NCI-H2081 (cell line): ENCODE results near the gene CELF2.

Experiments
- DNase-seq, 2 experiments: peaks; one replicate each; lab custom pipeline; 2025; lab: John Stamatoyannopoulos, UW

CELF2 gene

GRCh38 chr10:11227103-11227502, 209.4 kb downstream of the CELF2 start:
- DNase-seq = no peak

DNA sequence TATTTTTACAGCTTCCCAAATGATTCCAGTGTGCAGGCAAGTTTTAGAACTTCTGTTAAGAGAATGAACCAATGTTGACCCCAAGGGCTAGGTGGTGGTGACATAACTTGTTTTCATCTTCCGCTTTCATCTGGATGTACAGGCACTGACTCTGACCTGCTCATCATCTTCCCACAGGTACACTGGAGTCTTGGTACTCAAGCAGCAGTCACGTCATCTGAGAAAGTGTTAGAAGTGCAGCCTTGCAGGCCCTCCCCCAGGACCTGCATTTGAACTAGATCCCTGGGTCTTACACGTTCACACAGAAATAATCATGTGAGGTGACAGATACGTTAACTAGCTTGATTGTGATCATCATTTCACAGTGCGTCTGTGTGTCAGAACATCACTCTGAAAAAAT, 212.2 kb downstream of the CELF2 start:
- no peak for DNase-seq

DNA sequence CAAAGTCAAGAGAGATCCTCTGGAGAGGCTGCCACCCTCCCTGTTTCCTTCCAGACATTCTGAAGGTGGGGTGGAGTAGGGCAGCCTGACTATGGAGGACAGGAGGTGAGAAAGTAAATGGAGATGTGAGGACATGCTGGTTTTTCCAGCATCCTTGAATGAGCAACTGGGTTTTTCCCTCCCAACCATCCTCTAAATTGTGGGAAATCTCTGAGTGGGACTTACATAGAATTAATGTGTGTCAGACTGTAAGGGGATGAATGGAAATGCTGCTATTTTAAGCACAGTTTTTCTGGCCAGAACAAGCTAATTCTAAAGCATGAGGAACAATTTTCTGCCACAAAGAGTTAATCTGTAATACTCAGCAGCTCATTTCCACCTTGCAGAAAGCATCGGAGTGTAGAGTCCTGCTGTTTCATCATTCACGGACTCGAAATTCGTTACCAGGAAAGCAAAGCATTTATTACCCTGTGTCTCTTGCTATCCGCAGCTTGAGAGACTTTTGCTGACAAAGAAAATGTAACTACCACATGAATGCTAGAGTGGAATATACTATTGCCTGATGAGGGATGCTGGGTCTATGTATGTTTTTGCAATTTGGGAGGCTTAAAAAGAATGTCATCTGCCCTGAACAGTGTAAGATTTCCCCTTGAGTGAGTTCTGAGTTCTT, 213.0 kb downstream of the CELF2 start:
- no peak for DNase-seq

DNA sequence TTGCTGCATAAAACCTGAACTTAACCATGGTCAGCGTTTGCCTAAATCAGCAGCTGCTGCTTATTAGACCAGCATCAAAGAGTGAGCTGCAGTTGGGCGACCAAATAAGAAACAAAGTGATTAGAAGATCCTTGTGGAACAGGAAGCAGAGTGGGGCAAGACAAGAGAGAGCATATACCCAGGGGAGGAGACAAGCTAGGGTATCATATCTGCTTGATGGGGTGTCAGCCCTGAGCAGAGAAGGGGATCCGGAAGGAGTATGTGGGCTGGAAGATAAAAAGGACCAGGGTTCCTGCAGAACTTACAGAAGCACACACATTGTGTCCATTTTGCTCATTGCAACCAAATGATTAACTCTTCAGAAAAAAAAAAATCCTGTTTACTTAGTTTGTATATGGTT, 213.6 kb downstream of the CELF2 start:
- no peak for DNase-seq

DNA sequence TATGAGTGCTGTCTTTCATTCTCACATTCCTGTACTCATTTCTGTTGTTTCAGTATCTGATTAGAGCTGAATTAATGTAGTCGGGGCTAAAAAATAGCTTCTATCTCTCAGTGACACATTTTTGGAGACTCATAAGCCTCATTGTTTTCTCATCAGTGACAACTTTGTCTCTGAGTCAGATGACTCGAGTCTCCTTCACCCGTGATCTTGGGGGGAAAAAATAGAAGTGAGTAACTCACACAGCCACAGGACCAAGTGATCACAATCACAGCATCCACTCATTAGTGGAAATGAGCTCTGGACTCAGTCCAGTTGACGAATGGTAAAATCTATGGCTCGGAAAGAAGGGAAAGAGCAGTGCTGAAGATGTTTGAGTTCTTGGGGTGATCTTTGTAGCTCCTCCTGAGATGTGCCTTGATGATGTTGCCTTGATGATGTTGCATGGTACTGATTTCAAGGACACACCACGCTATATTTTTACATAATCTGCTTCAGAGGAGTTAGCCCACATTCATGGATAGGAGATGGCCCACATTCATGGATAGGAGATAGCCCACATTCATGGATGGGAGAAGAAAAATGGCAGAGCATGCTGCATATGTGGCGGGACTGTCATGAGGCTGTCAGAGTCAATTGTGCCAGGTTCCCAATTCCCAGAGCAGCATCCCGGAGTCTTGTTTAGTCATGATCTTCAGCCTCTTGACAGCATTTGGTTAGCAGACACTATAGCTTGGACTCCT, 214.7 kb downstream of the CELF2 start:
- DNase-seq = no peak

DNA sequence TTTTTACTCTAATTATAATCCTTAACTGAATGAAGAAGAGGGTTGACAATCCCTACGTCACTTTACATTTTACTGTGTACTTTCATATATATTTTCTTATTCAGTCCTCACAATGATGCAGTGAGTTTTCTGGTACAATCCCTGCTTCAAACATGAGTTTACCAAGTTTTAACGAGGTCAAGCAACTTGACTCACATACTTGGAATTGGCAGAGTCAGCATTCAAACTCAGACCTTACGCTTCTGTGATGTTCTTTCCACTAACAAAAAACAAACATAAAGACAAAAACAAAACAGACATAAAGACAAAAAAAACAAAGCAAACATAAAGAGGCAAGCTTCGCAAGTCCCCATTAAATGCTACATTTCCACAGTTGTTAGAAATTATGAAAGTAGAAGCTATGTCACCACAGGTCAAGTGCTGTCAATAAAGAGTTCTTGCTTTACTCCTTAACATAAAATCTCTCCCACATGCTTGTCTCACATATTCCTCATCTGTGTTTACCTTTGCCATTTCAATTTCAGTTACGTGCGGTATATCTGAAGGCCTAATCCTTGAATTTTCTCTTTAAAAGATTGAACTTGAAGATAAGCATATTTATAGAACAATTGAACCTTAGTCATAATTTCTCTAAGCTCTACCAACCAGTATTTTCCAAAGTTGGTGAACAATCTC, 217.3 kb downstream of the CELF2 start:
- DNase-seq = no peak

DNA sequence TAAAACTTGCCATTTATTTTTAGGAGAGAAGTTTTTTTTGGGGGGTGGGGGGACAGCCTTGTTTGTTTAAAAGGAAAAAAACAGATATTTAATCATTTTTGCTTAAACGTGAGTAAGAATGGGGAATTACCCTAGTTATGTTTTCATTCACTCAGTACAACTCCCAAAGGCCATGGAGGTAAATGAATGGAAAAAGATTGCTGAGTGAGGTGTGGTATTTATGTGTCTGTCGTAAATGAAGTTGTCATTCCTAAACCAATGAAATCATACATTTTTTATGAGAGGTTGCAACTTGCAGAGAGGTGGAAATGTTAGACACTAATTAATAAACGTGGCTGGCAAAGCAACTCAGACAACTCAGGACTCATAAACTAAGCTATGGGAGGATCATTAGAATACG, 218.1 kb downstream of the CELF2 start:
- DNase-seq = no peak

DNA sequence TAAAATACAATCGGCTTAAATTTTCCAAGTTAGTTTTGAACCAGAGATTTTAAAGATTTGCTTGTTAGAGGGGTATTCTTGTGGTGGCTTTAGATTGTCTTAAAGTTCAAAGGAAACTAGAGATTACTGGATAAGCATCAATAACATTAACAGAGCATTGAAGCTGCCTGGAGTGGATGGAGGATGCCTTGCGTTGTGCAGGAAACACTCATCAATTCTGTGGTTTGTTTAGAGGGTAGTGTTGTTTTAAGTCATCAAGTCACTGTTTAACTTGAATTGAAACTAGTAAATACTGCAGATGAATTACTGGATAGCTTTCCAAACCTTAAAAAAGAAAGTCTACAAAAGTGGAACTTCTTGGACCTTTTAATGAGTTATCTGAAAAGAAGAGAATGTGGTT, 218.6 kb downstream of the CELF2 start:
- DNase-seq = no peak

DNA sequence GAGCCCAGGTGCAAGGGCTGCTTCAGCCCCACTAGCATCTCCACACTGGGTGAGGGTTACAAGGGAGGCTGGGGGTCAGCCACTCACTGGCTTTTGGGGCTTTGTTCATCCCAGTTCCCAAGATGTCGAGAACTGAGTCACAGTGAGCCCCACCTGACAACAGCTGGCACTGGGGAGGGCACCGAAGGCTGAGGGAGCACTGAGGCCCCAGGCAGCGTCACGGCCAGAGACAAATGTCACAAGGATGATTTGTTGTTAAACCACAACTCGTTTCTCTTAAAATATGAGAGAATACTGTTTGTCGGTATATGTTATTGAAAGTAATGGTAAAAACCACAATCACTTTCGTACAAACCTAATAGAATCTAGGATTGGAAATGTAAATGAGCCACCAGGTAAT, 219.9 kb downstream of the CELF2 start:
- no peak for DNase-seq

DNA sequence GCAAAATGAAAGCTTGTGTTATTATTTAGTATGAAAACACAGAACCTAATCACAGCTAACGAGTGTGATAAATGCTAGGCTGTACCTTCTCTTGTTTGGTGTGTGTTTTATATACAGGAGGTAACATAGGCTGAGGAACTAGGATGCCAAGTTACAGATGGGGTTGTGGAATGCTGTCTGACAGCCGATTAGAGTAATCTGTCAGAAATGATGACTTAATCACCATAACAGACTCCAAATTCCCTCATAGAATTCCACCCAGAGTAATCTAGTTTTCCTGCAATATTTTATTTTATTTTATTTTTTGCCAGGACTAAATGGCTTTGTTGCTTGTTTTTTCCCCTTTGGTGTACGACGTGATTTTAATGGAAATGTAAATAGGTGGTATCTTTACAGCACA, 221.2 kb downstream of the CELF2 start:
- no peak for DNase-seq

- DNase-seq = no peak
Observed at GRCh38 chr10:11240641-11241040, 223.0 kb downstream of the CELF2 start.

- DNase-seq = peak in 1 of 2 experiments; percentile 57
Observed at GRCh38 chr10:11242443-11243387, 225.0 kb downstream of the CELF2 start.

DNA sequence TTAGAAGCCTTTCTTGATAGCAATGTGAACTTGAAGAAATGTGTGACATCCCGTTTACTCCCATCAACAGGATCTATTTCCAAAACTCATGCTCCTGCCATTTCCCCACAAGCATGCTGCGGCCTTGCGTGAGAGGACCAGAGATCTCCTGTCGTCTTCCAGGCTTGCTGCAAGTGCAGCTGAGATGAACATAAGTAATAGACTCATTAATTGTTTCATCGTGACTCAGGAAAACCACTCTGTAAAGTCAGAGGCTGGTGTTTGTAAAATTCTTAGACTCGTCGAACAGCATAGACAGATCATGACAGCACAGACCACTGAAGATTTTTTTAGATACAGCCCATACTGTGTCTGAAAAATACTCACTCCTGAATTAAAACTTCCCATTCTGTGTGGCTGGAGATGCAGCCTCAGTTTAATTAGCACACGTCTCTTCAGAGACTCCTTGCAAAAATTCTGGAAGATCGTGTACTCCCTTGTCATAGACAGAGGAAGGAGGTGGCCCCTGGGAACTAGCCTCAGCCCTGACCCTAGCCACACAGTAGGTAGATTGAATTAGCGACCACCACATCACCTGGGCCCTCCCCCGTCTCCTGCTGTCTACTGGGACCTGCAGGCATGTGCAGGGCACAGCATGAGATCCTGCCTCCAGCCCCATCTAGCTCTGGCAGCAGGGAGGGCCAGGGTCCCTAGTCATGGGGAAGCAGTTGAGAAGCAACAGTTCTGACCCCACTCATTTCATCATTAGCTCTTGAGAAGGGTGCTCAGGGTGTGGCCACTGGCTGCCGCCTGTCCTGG, 226.0 kb downstream of the CELF2 start:
- DNase-seq = no peak

- no peak for DNase-seq
Observed at GRCh38 chr10:11245095-11245479, 227.4 kb downstream of the CELF2 start.

- DNase-seq = no peak
Observed at GRCh38 chr10:11245510-11245909, 227.8 kb downstream of the CELF2 start.

- DNase-seq = no peak
Observed at GRCh38 chr10:11245981-11246590, 228.4 kb downstream of the CELF2 start.

GRCh38 chr10:11246752-11247467, 229.2 kb downstream of the CELF2 start:
- no peak for DNase-seq

- DNase-seq = no peak
Observed at GRCh38 chr10:11249152-11249807, 231.6 kb downstream of the CELF2 start.

DNA sequence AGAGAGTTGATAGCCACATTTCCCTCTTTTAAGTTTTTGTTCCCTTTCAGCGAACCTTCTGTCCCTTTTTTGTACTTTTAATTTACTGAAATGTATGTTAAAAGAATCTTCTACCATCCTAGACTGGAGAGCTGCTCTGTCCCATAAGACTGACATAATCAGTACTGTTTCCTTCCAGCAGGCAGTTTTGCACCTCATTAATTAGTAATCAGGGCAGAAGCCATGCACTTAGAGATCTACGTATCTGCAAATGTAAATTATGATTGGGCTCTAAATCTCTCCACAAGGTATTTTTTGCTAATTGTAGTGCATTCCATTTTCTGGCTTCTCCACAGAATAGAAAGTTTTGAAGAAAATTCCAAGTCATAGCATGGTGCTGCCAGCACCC, 232.1 kb downstream of the CELF2 start:
- DNase-seq = no peak

DNA sequence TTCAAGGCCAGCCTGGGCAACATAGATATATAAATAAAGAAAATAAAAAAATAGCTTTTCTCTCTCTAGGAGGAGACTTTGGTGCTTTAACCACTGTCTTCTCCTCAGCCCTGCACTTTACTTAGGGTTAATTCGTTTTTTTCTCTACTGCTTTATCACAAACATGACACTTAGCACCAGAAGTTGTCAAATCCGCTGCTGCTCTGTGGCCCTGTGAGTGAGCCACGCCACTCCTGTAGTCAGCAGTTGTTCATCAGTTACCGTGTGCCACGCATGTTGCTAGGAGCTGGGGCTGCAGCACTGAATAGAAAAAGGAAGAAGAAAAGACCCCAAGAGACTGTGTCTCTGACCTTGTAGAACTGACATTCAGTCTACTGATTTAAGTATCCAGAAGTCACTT, 232.6 kb downstream of the CELF2 start:
- DNase-seq = no peak
